Hematopoietic multipotent progenitor cell treated with erythropoietin and hydrocortisone succinate and interleukin-3 and kit ligand, for 8 days (in vitro differentiated cells): ENCODE measurements around the gene CLEC1A.
A peak's percentile ranks its signal among the peaks of the same experiment; 100 is the strongest.

Source experiments
- DNase-seq: peaks from one replicate; pipeline ENCODE4 v3.0.0-alpha.2; 2015

The CLEC1A gene

GRCh38 chr12:10098791-10099190, at the start of gene CLEC1A:
TSS of gene CLEC1A (minus strand) at chr12:10098985. CDS start at chr12:10098922, 63 bp downstream.
- no peak for DNase-seq

- no peak for DNase-seq
These were observed 49.1 kb upstream of the CLEC1A start for GRCh38 chr12:10147714-10148403.

- DNase-seq = no peak
These were observed 44.3 kb upstream of the CLEC1A start for GRCh38 chr12:10142976-10143589.

- peak; percentile 69 for DNase-seq
These were observed 41.2 kb upstream of the CLEC1A start for GRCh38 chr12:10140001-10140400.

- no peak for DNase-seq
These were observed 37.9 kb upstream of the CLEC1A start for GRCh38 chr12:10136637-10137205.

- no peak for DNase-seq
These were observed 36.3 kb upstream of the CLEC1A start for GRCh38 chr12:10135126-10135525.

- DNase-seq = no peak
These were observed 34.1 kb upstream of the CLEC1A start for GRCh38 chr12:10132850-10133370.

GRCh38 chr12:10131111-10131690, 32.4 kb upstream of the CLEC1A start:
- no peak for DNase-seq

- no peak for DNase-seq
These were observed 31.3 kb upstream of the CLEC1A start, which contains the start of gene CLEC7A for GRCh38 chr12:10130042-10130441. TSS of gene CLEC7A (minus strand) at chr12:10130199. CDS start at chr12:10130082, 117 bp downstream.

- DNase-seq = peak; percentile 31
These were observed 29.9 kb upstream of the CLEC1A start for GRCh38 chr12:10128687-10129086.

- DNase-seq = no peak
These were observed 27.6 kb upstream of the CLEC1A start for GRCh38 chr12:10126413-10126812.

- DNase-seq = no peak
These were observed 23.9 kb upstream of the CLEC1A start for GRCh38 chr12:10122689-10123088.

GRCh38 chr12:10121278-10121677, 22.5 kb upstream of the CLEC1A start:
- DNase-seq = peak; percentile 7

- no peak for DNase-seq
These were observed 20.3 kb upstream of the CLEC1A start for GRCh38 chr12:10119066-10119465.

- DNase-seq = no peak
These were observed 17.1 kb upstream of the CLEC1A start for GRCh38 chr12:10115890-10116289.

- DNase-seq = no peak
These were observed 16.5 kb upstream of the CLEC1A start for GRCh38 chr12:10115311-10115710.

GRCh38 chr12:10113920-10114319, 15.1 kb upstream of the CLEC1A start:
- DNase-seq = no peak

- DNase-seq = no peak
These were observed 14.3 kb upstream of the CLEC1A start for GRCh38 chr12:10113075-10113474.

GRCh38 chr12:10111451-10111850, 12.7 kb upstream of the CLEC1A start:
- DNase-seq = no peak

GRCh38 chr12:10110256-10110844, 11.6 kb upstream of the CLEC1A start:
- no peak for DNase-seq

GRCh38 chr12:10102322-10102721, 3.5 kb upstream of the CLEC1A start:
- DNase-seq = no peak

GRCh38 chr12:10101648-10102220, 2.9 kb upstream of the CLEC1A start:
- DNase-seq = no peak

- no peak for DNase-seq
These were observed 2.3 kb upstream of the CLEC1A start for GRCh38 chr12:10101042-10101579.
